ENCODE data around the gene CUEDC1. TPM values are rescaled to one million over a fixed set of nuclear protein-coding genes. Genes with fewer than 3 reads are reported as not detected.

CUEDC1 gene
- total and polyA plus RNA-seq, 2 of the 4 experiments (the other 2 are of a cell fraction), result 4.1 to 21.2 TPM

GRCh38 chr17:57991537-57991936 is 36.3 kb upstream of the CUEDC1 start:
- H3K4ac ChIP-seq (ENCODE audit: low read depth, low read length), result no peak overlapping the region
- H3K56ac ChIP-seq (ENCODE audit: extremely low read depth, insufficient read depth, low read length), result no peak overlapping the region
- TF ChIP-seq SMC3 (IDR thresholded peaks at IDR 0.05; ENCODE audit: low read depth, low read length) (no peak), POLR2A (IDR thresholded peaks at IDR 0.05; ENCODE audit: low read depth, low read length) (no peak), NFE2L2 (IDR thresholded peaks at IDR 0.05; ENCODE audit: low read depth, low read length) (no peak), ELK1 (IDR thresholded peaks at IDR 0.05; ENCODE audit: borderline replicate concordance, low read depth, low read length) (no peak), CEBPB (IDR thresholded peaks at IDR 0.05; ENCODE audit: low read depth, low read length) (no peak), RCOR1 (IDR thresholded peaks at IDR 0.05; ENCODE audit: insufficient replicate concordance, low read length) (no peak), USF2 (IDR thresholded peaks at IDR 0.05; ENCODE audit: low read depth, low read length) (no peak), RAD21 (IDR thresholded peaks at IDR 0.05; ENCODE audit: low read length) (no peak), MAZ (IDR thresholded peaks at IDR 0.05; ENCODE audit: borderline replicate concordance, low read depth, low read length) (no peak), MAFK (IDR thresholded peaks at IDR 0.05; ENCODE audit: low read depth, low read length) (no peak), MXI1 (IDR thresholded peaks at IDR 0.05; ENCODE audit: borderline replicate concordance, low read depth, low read length) (no peak), CHD1 (IDR thresholded peaks at IDR 0.05; ENCODE audit: low read depth, low read length) (no peak), CTCF (conservative IDR thresholded peaks at IDR 0.05; ENCODE audit: low read depth, low read length) (no peak), FOS (IDR thresholded peaks at IDR 0.05; ENCODE audit: low read depth, low read length) (no peak), RFX5 (IDR thresholded peaks at IDR 0.05; ENCODE audit: low read depth, low read length) (no peak), BHLHE40 (IDR thresholded peaks at IDR 0.05; ENCODE audit: low read depth, low read length) (no peak)
- BruUV-seq (replicated peaks), result no TSS peak
- H2BK5ac ChIP-seq (ENCODE audit: low read depth, low read length, poor library complexity, severe bottlenecking), result no peak overlapping the region
- H3K4me1 ChIP-seq (ENCODE audit: control insufficient read depth, insufficient read depth, low read length), result peaks cover 8% of the 10 kb centered on the region
- H2BK15ac ChIP-seq (ENCODE audit: low read depth, low read length), result no peak overlapping the region
- H3K9me1 ChIP-seq (ENCODE audit: insufficient read depth, low read length), result no peaks in the 10 kb centered on the region; the same call in 1 of the 2 replicates
- H2BK20ac ChIP-seq (ENCODE audit: low read depth, low read length), result no peak overlapping the region
- no peak overlapping the region for H4K5ac ChIP-seq (ENCODE audit: low read depth, low read length)
- no peak overlapping the region for H3K4me3 ChIP-seq (ENCODE audit: insufficient read depth, low read depth, low read length)
- no peak overlapping the region for H2AFZ ChIP-seq (replicated peaks; ENCODE audit: low read length, poor library complexity)
- no peaks in the 10 kb centered on the region for H3K9me3 ChIP-seq (ENCODE audit: control insufficient read depth, insufficient read depth, low read length)
- intact Hi-C loops (cut with micrococcal nuclease) (no loop called here), in situ Hi-C loops (cut with MboI; ENCODE audit: low sequenced_read_pairs) (no loop called here), dilution Hi-C loops (cut with HindIII; ENCODE audit: low sequenced_read_pairs, unreplicated experiment) (loop anchor here (25.0 kb wide), 1 partner anchor 129 kb away; the partner anchor contains the start of gene MRPS23)
- no peak overlapping the region for H3K23ac ChIP-seq (ENCODE audit: low read depth, low read length)
- H2AK5ac ChIP-seq (ENCODE audit: low read depth, low read length), result no peak overlapping the region
- no peak overlapping the region for H4K91ac ChIP-seq (ENCODE audit: insufficient read depth, low read depth, low read length)
- peaks cover 10 to 43% of the 10 kb centered on the region in 2 experiments; a peak in 3 of 4 replicates for H3K79me1 ChIP-seq (ENCODE audit: low read depth in 1 of 2, low read length in 2 of 2)
- H4K20me1 ChIP-seq (ENCODE audit: insufficient read depth, low read length), result peaks cover 5% of the 10 kb centered on the region
- DNase-seq (no peak), ATAC-seq (ENCODE audit: low read depth) (no peak)
- POLR2A ChIA-PET (ENCODE audit: unreplicated experiment), result no interaction called here
- H3K4me2 ChIP-seq (ENCODE audit: low read depth, low read length), result no peak overlapping the region
- no peak overlapping the region for H3K18ac ChIP-seq (ENCODE audit: low read depth, low read length)
- no peak overlapping the region for H3K27ac ChIP-seq (ENCODE audit: insufficient read depth, low read length)
- no peak overlapping the region for H2AK9ac ChIP-seq (replicated peaks; ENCODE audit: low read depth, low read length, poor library complexity)
- H4K8ac ChIP-seq (ENCODE audit: low read depth in 2 of 2, low read length in 2 of 2), result no peak overlapping the region
- H2BK120ac ChIP-seq (ENCODE audit: low read depth, low read length), result no peak overlapping the region
- H3K9ac ChIP-seq (ENCODE audit: low read depth, low read length), result no peak overlapping the region
- H3K14ac ChIP-seq (replicated peaks; ENCODE audit: low read depth, low read length), result peak overlapping the region; percentile 21; the same call in 1 of the 2 replicates
- H3K27me3 ChIP-seq (ENCODE audit: control insufficient read depth, insufficient read depth, low read length), result no peaks in the 10 kb centered on the region
- H3K36me3 ChIP-seq (ENCODE audit: control insufficient read depth, insufficient read depth, low read length), result no peaks in the 10 kb centered on the region
- CTCF ChIA-PET, result interaction anchor here (2.0 kb wide), 1 partner anchor 8 kb away, joined by 8 read pairs; no protein-coding TSS in a partner anchor

Measured in IMR-90 (cell line).